Stimulated activated naive CD8-positive, alpha-beta T cell treated with anti-CD3 and anti-CD28 coated beads, Interleukin-15, Interleukin-2, amounts not matched to agents 100 ng/mL and 50 ng/mL, for 24 hours (primary cell): ENCODE data around the gene TGM4.

Source experiments
- H3K27ac Mint-ChIP-seq: one replicate; pipeline ENCODE4 v1.8.0; 2021; ENCODE audit warnings: mild to moderate bottlenecking, mixed read lengths
- H3K27me3 Mint-ChIP-seq: one replicate; pipeline ENCODE4 v1.8.0; 2021; ENCODE audit warnings: mixed read lengths
- H3K36me3 Mint-ChIP-seq: one replicate; pipeline ENCODE4 v1.8.0; 2021; ENCODE audit warnings: low read depth, mixed read lengths
- H3K4me1 Mint-ChIP-seq: one replicate; pipeline ENCODE4 v1.8.0; 2021; ENCODE audit warnings: low read depth, mixed read lengths
- H3K4me3 Mint-ChIP-seq: one replicate; pipeline ENCODE4 v1.8.0; 2021; ENCODE audit warnings: mild to moderate bottlenecking, mixed read lengths
- H3K9me3 Mint-ChIP-seq: one replicate; pipeline ENCODE4 v1.8.0; 2021; ENCODE audit warnings: mixed read lengths

The TGM4 gene

DNA sequence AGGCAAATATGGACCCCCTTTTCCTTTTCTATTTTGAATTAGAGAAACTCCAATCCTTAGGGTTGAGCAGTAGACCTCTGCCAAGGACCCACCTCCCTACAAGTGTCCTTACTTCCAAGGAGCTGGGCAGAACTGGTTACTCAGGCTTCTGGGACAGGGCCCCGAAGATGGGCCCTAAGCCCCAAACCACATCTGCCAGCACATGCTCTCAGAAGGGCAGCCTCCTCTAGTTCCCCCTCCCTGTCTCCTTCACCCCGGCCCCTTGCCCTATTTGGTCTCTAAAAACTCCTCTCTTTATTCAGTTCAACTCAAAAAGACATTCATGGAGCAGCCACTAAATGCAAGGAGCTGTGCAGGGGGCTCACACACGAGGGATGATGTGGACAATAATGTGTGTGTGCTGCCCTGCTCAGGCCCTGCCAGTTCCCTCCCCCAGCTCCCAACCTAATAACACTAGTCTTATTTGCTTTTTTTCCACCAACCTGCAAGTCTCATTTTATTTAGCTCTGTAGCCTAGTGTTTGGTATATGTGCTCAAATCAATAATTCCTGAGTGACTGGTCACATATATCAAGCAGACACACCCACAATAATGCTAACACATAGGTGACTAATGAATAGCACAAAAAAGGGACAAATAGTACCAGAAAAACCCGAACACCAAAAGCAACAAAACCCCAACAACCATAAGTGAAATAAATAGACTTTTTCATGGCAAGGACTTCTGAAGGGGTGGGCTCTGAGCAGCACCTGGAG, 89.3 kb downstream of the TGM4 start:
- no peaks in the 10 kb centered on the region for H3K27me3 Mint-ChIP-seq
- H3K27ac Mint-ChIP-seq: no peak overlapping the region
- H3K9me3 Mint-ChIP-seq: no peaks in the 10 kb centered on the region
- peaks cover 51% of the 10 kb centered on the region for H3K4me1 Mint-ChIP-seq
- peaks cover 4% of the 10 kb centered on the region for H3K36me3 Mint-ChIP-seq
- no peak overlapping the region for H3K4me3 Mint-ChIP-seq
